Type B pancreatic cell (in vitro differentiated cells): ENCODE results near the gene GRB2. TPM values are rescaled to one million over a fixed set of nuclear protein-coding genes. Genes with fewer than 3 reads are reported as not detected.
"Not testable (repeated sequence)": the region's sequence is repeated elsewhere in the genome, so short reads cannot be mapped to it uniquely, and the experiment has no call there.

Experiments used
- DNase-seq: peaks from one replicate; pipeline ENCODE4 v3.0.0; 2021; ENCODE audit warnings: mixed read lengths; ENCODE audit not compliant: unreplicated experiment; ENCODE audit errors: extremely low spot score
- H3K27ac Mint-ChIP-seq: 2 replicates; pipeline ENCODE4 v1.8.0; 2021; ENCODE audit warnings: mild to moderate bottlenecking, mixed read lengths
- H3K27me3 Mint-ChIP-seq: 2 replicates; pipeline ENCODE4 v1.8.0; 2021; ENCODE audit warnings: mixed read lengths
- H3K36me3 Mint-ChIP-seq: 2 replicates; pipeline ENCODE4 v1.8.0; 2021; ENCODE audit warnings: mixed read lengths
- H3K4me1 Mint-ChIP-seq: one replicate; pipeline ENCODE4 v1.8.0; 2021; ENCODE audit warnings: mixed read lengths; ENCODE audit not compliant: unreplicated experiment
- H3K4me3 Mint-ChIP-seq: 2 replicates; pipeline ENCODE4 v1.8.0; 2021; ENCODE audit warnings: mild to moderate bottlenecking, mixed read lengths
- H3K9me3 Mint-ChIP-seq: 2 replicates; pipeline ENCODE4 v1.8.0; 2021; ENCODE audit warnings: mixed read lengths
- total RNA-seq: library from RNA; stranded (reverse); gene quantifications from 2 replicates; pipeline ENCODE4 v1.2.1, GENCODE V29; 2021; ENCODE audit warnings: low replicate concordance
- TF ChIP-seq, protein P1 (sequence below): fragments of 200-600 bp; sonication (generic); conservative IDR thresholded peaks from 2 replicates; pipeline ENCODE4 v1.5.0; 2021; ENCODE audit warnings: antibody characterized with exemption, mild to moderate bottlenecking

Gene GRB2
- total RNA-seq, 1 donor from 2014 or later, result 65.3 TPM

DNA sequence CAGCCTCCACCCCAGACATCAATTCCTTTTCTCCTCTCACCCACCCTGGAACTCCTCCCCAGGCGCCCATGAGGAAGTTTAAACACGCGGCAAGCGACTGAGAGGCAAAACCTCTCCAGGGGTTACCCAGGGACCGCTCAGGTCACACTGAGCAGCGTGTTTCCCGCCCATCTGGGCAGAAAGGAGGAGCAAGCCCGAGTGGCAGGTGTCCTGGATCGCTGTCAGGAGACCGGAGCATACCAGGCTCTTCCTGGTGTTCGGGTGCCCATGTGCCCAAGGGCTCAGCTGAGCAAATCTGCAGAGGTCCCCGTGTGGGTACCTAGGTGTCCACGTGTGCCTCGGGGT lies 116.7 kb downstream of the GRB2 start:
- H3K9me3 Mint-ChIP-seq, result no peaks in the 10 kb centered on the region
- H3K27me3 Mint-ChIP-seq, result no peaks in the 10 kb centered on the region
- no peaks in the 10 kb centered on the region for H3K36me3 Mint-ChIP-seq
- H3K4me3 Mint-ChIP-seq, result peak overlapping the region; percentile 99
- TF ChIP-seq, protein P1, sequence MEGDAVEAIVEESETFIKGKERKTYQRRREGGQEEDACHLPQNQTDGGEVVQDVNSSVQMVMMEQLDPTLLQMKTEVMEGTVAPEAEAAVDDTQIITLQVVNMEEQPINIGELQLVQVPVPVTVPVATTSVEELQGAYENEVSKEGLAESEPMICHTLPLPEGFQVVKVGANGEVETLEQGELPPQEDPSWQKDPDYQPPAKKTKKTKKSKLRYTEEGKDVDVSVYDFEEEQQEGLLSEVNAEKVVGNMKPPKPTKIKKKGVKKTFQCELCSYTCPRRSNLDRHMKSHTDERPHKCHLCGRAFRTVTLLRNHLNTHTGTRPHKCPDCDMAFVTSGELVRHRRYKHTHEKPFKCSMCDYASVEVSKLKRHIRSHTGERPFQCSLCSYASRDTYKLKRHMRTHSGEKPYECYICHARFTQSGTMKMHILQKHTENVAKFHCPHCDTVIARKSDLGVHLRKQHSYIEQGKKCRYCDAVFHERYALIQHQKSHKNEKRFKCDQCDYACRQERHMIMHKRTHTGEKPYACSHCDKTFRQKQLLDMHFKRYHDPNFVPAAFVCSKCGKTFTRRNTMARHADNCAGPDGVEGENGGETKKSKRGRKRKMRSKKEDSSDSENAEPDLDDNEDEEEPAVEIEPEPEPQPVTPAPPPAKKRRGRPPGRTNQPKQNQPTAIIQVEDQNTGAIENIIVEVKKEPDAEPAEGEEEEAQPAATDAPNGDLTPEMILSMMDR, result no peak
- peak overlapping the region; percentile 98 for H3K27ac Mint-ChIP-seq
- DNase-seq, result no peak
- peaks cover 10% of the 10 kb centered on the region for H3K4me1 Mint-ChIP-seq

DNA sequence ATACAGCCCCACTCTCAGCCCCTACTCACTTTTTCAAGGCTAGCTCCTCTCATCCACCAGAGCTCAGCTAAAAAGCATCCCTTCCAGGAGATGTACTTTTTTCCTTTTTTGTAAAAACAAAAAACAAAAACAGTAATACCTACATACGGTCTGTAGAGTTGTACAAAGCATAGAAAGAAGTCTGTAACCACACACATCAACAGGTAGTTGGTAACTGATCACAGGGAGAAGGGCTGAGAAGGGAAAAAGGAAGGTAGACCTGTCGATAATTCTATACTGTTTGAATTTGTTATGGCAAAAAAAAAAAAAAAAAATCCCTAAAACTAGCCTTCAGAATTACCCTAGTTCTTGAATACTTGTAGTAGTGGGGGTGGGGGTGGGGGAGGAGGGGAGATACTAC lies 117.1 kb downstream of the GRB2 start:
- Mint-ChIP-seq H3K36me3 (peaks cover 3% of the 10 kb centered on the region), H3K27ac (peak overlapping the region; percentile 25), H3K9me3 (no peaks in the 10 kb centered on the region), H3K27me3 (no peaks in the 10 kb centered on the region), H3K4me3 (peak overlapping the region; percentile 99), H3K4me1 (peaks cover 10% of the 10 kb centered on the region)
- DNase-seq, result no peak
- TF ChIP-seq, protein P1, result no peak

DNA sequence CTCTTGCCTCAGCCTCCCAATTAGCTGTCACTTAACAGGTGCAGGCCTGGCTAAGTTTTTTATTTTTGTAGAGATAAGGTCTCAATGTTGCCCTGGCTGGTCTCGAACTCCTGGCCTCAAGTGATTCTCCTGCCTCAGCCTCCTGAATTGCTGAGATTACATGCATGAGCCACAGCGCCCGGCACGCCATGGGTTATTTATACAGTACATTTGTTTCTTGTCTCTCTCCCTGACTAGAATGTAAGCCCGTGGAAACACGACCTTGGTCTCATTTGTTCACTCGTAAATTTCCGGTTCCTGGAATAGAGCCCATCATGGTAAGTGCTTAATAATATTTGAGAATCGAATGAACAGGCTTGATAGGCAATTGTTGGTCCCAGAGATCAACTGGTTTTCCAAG lies 118.3 kb downstream of the GRB2 start:
- no peak for DNase-seq
- TF ChIP-seq, protein P1, result no peak
- Mint-ChIP-seq H3K4me3 (peak overlapping the region; percentile 53), H3K36me3 (peaks cover 5% of the 10 kb centered on the region), H3K27ac (no peak overlapping the region), H3K27me3 (no peaks in the 10 kb centered on the region), H3K4me1 (peaks cover 10% of the 10 kb centered on the region), H3K9me3 (no peaks in the 10 kb centered on the region)

DNA sequence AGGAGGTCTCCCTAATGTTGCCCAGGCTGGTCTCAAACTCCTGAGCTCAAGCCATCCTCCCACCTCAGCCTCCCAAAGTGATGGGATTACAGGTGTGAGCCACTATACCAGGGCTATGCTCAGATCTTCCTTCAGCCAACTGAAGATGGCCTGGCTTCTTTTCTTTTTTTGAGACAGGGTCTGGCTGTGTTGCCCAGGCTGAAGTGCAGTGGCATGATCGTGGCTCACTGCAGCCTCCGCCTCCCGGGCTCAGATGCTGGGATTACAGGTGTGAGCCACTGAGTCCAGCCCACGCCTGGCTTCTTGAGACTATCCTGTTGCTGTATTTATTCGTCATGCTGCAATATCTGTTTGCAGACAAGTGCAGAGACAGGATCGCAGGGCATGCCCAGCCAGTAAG lies 120.4 kb downstream of the GRB2 start:
- TF ChIP-seq, protein P1, result no peak
- no peaks in the 10 kb centered on the region for H3K27me3 Mint-ChIP-seq
- H3K9me3 Mint-ChIP-seq, result no peaks in the 10 kb centered on the region
- peaks cover 5% of the 10 kb centered on the region for H3K36me3 Mint-ChIP-seq
- no peak overlapping the region for H3K27ac Mint-ChIP-seq
- peaks cover 10% of the 10 kb centered on the region for H3K4me1 Mint-ChIP-seq
- no peak for DNase-seq
- no peak overlapping the region for H3K4me3 Mint-ChIP-seq

DNA sequence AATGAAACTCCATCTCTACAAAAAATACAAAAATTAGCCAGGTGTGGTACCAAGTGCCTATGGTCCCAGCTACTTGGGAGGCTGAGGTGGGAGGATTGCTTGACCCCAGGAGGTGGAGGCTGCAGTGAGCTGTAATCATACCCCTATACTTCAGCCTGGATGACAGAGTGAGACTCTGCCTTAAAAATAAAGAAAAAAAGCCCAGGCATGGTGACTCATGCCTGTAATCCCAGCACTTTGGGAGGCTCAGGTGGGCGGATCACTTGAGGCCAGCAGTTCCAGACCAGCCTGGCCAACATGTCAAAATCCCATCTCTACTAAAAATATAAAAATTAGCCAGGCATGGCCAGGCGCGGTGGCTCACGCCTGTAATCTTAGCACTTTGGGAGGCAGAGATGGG lies 125.3 kb downstream of the GRB2 start:
- not testable (repeated sequence) for H3K9me3 Mint-ChIP-seq, H3K36me3 Mint-ChIP-seq, H3K4me1 Mint-ChIP-seq, H3K27me3 Mint-ChIP-seq, H3K27ac Mint-ChIP-seq, H3K4me3 Mint-ChIP-seq, DNase-seq

DNA sequence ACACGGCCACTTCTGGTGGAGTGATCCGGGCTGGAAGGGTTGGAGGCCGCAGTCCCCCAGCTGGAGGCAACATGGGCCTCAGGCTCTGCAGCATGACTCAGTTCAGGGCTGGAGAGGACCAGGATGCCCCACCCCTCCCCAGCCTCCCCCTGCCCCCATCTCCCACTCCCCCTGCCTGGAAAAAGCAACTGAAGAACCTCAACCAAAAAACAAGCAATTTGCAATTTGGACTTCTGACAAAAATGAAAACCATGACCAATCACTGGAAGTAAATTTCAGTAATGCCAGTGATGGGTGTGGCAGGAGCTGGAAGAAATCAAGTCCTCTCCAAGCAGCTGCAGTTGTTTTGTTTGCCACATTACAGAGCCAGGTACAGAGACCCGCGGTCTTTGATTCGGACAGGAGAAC lies 127.8 kb downstream of the GRB2 start:
- H3K4me3 Mint-ChIP-seq, result no peak overlapping the region
- peak overlapping the region; percentile 89 for H3K27ac Mint-ChIP-seq
- no peaks in the 10 kb centered on the region for H3K9me3 Mint-ChIP-seq

More for the DNA sequence above, 127.8 kb downstream of the GRB2 start:
- Mint-ChIP-seq H3K27me3 (no peaks in the 10 kb centered on the region), H3K4me1 (peaks cover 4% of the 10 kb centered on the region), H3K36me3 (peaks cover 3% of the 10 kb centered on the region)
- TF ChIP-seq, protein P1, result no peak
- DNase-seq, result no peak
